Measurements from ENCODE around the gene TLE4. TPM values are rescaled to one million over a fixed set of nuclear protein-coding genes. Genes with fewer than 3 reads are reported as not detected.
A peak's percentile ranks its signal among the peaks of the same experiment; 100 is the strongest.

Gene TLE4
- total and polyA plus RNA-seq, 2 of the 13 experiments (the other 11 are each of a cell fraction or from before 2014, with no cell fraction given), result 2.0 to 2.3 TPM

DNA sequence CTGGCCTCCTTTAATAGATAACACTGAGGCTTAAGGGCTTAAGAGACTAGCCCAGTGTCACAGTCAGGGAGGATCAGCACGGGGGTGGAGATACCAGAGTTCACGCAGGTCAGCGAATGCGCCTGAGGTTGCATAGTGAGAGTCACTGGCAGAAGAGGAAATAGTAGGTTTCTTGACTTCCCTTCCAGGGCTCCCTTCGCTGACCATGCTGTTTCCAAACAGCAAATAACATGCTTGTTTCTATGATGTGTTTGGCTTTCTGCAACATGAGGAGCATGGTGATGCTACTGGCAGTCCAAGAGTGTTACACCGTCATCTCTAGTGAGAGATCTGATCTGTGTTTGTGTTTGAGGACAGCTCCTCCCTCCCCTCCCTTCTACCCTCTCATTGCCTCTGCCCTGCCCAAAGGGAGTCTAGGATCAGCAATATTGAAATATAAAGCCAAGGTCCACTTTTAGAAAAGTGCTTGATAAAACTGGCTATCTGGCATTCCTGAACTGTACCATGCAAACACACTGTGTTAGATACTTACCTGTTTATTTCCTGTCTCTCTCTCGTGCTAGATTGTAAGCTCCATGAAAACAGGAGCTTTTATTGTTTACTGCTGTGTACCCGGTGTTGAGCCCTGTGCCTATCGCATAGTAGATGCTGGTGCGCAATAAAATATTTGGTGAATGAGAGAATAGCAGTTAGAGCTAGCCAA lies 12.3 kb downstream of the TLE4 start:
- no peak overlapping the region for H3K27ac ChIP-seq (ENCODE audit: extremely low read length, insufficient read depth, low read length)
- H3K9ac ChIP-seq (ENCODE audit: insufficient read depth, low read depth, low read length), result no peak overlapping the region
- ATAC-seq (peak; percentile 56), FAIRE-seq (no peak), DNase-seq (ENCODE audit: low spot score) (no peak)
- H2AFZ ChIP-seq (ENCODE audit: low read length), result no peak overlapping the region
- no peaks in the 10 kb centered on the region for H3K27me3 ChIP-seq (ENCODE audit: control insufficient read depth in 1 of 2, insufficient read depth in 2 of 2, low read length in 2 of 2)
- H3K36me3 ChIP-seq (replicated peaks in 1 of 2; ENCODE audit: control insufficient read depth in 1 of 2, insufficient read depth in 2 of 2, low read length in 2 of 2), result no peaks in the 10 kb centered on the region
- intact Hi-C loops (cut with micrococcal nuclease; ENCODE audit: unreplicated experiment), result no loop called here
- TF ChIP-seq KLF12 (CRISPR knock-in tag; IDR thresholded peaks at IDR 0.05; ENCODE audit: borderline replicate concordance) (no peak), HNF1B (CRISPR knock-in tag; IDR thresholded peaks at IDR 0.05) (no peak), IKZF4 (CRISPR knock-in tag; IDR thresholded peaks at IDR 0.05; ENCODE audit: borderline replicate concordance, low read depth, not compliant biosample characterization) (no peak), ZNF768 (CRISPR knock-in tag; IDR thresholded peaks at IDR 0.05) (no peak), ZNF3 (CRISPR knock-in tag; IDR thresholded peaks at IDR 0.05) (no peak), PLRG1 (conservative IDR thresholded peaks at IDR 0.05) (no peak), ZNF558 (CRISPR knock-in tag; IDR thresholded peaks at IDR 0.05; ENCODE audit: borderline replicate concordance) (no peak), LCORL (IDR thresholded peaks at IDR 0.05) (no peak), LCORL (CRISPR knock-in tag; IDR thresholded peaks at IDR 0.05) (no peak), CAMTA2 (CRISPR knock-in tag; IDR thresholded peaks at IDR 0.05; ENCODE audit: borderline replicate concordance) (no peak)
- peaks cover 31% of the 10 kb centered on the region for H3K4me1 ChIP-seq (ENCODE audit: insufficient read depth, low read length)
- no peaks in the 10 kb centered on the region for H3K9me3 ChIP-seq (ENCODE audit: low read length)
- no peaks in the 10 kb centered on the region for H4K20me1 ChIP-seq (ENCODE audit: insufficient read depth, low read length)
- H3K4me3 ChIP-seq (replicated peaks in 1 of 3; ENCODE audit: insufficient read depth in 1 of 3, low read depth in 2 of 3, low read length in 3 of 3), result no peak overlapping the region
- BruUV-seq (replicated peaks), result no TSS peak
- 27% methylated on average over 10 of the region's 10 CpGs for WGBS (ENCODE audit: low lambda C conversion rate)
- in situ Hi-C loops (cut with HindIII; ENCODE audit: extremely low pct_ligation_motif_present, low pct_unique_long_range_greater_than_20kb), result no loop called here
- CTCF ChIA-PET (ENCODE audit: low intra/inter-chr PET ratio, low total read pairs), result no interaction called here
- H3K4me2 ChIP-seq (ENCODE audit: low read depth, low read length), result no peak overlapping the region
- POLR2A ChIA-PET, result no interaction called here
- H3K79me2 ChIP-seq (ENCODE audit: insufficient read depth, low read length), result no peaks in the 10 kb centered on the region

Data from HepG2 (cell line).